GM13976 (cell line): Measurements from ENCODE around the gene SH3RF3.

ENCODE experiments used
- DNase-seq: peaks from one replicate; pipeline ENCODE4 v3.0.0; 2012; ENCODE audit warnings: low spot score
- in situ Hi-C: fragments of 300-500 bp; cut with MboI; formaldehyde crosslinking; loops from one replicate; pipeline ENCODE4 v1.12.0; 2022; ENCODE audit warnings: low sequenced_read_pairs, mixed read lengths, inconsistent platforms; ENCODE audit not compliant: unreplicated experiment
- TF ChIP-seq, protein P1 (sequence below): IDR thresholded peaks from 2 replicates; pipeline ENCODE4 v1.5.1; 2012; ENCODE audit warnings: borderline replicate concordance, mild to moderate bottlenecking; ENCODE audit not compliant: insufficient read depth; ENCODE audit errors: extremely low read depth, missing control alignments, control extremely low read depth

Gene SH3RF3

DNA sequence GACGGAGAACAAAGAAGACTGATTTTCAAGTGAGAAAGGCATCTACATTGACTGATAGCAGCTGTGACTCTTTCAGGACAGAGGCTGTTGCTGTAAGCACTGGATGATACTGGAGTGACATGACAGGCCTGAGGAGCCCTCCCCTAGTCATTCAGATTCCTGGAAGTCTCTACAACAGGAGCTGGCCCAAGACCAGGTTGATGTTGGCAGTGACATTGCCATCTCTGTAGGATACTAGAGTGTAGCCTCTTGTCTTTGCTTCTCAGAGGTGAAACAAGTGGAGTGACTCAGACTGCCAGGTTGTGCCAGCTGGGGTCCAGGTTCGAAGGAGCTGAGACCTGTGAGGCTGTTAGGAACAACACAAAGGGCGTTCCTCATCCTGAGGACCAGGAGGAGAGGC is 44.7 kb upstream of the SH3RF3 start:
- in situ Hi-C loops: no loop called here
- TF ChIP-seq, protein P1, sequence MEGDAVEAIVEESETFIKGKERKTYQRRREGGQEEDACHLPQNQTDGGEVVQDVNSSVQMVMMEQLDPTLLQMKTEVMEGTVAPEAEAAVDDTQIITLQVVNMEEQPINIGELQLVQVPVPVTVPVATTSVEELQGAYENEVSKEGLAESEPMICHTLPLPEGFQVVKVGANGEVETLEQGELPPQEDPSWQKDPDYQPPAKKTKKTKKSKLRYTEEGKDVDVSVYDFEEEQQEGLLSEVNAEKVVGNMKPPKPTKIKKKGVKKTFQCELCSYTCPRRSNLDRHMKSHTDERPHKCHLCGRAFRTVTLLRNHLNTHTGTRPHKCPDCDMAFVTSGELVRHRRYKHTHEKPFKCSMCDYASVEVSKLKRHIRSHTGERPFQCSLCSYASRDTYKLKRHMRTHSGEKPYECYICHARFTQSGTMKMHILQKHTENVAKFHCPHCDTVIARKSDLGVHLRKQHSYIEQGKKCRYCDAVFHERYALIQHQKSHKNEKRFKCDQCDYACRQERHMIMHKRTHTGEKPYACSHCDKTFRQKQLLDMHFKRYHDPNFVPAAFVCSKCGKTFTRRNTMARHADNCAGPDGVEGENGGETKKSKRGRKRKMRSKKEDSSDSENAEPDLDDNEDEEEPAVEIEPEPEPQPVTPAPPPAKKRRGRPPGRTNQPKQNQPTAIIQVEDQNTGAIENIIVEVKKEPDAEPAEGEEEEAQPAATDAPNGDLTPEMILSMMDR: no peak
- DNase-seq: no peak

DNA sequence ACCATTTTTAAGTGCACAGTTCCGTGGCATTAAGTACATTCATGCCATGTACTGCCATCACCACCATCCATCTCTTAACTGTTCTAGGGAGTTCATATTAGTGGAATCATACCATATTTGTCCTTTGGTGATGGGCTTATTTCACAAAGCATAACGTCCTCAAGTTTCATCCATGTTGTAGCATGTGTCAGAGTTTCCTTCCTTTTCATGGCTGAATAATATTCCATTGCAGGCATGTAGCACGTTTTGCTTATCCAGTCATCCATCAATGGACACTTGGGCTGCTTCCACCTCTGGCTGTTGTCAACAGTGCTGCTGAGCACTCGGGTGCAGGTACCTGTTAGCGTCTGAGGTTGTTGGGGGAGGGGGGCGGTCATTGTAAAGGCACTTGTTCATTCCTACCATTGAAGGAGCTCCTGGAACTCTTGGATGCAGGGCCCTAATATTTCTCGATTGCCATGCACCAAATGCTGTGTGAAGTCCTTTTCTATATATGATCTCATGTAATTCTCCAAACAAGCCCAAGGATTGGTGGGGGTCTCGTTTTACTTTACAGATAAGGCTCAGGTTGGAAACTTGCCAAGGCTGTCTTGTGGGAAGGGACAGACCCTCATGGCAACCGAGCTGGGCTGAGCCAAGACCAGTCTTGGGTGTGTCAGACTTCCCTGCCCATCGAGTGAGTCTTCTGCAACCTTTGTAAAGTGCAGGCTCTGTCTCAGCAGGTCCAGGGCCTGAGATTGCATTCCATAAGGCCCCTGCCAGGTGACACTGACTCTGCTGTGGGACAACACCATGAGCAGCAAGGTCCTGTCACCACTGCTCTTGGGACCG is 42.9 kb upstream of the SH3RF3 start:
- in situ Hi-C loops: no loop called here
- TF ChIP-seq, protein P1: no peak
- no peak for DNase-seq

DNA sequence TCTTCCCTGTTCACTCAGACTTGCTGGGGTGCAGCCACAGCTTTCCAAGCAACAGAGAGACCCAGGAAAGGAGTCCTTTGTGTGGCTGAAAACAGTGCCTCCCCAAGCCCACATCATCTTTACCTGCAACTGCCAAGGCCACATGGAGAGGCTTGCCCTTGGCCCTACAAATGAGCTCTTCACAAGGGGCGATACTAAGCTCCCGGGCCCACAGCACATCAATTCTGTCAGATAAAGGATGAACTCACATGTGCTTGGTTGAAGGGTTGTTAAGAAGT is 42.3 kb upstream of the SH3RF3 start:
- TF ChIP-seq, protein P1: no peak
- in situ Hi-C loops: no loop called here
- DNase-seq: no peak

DNA sequence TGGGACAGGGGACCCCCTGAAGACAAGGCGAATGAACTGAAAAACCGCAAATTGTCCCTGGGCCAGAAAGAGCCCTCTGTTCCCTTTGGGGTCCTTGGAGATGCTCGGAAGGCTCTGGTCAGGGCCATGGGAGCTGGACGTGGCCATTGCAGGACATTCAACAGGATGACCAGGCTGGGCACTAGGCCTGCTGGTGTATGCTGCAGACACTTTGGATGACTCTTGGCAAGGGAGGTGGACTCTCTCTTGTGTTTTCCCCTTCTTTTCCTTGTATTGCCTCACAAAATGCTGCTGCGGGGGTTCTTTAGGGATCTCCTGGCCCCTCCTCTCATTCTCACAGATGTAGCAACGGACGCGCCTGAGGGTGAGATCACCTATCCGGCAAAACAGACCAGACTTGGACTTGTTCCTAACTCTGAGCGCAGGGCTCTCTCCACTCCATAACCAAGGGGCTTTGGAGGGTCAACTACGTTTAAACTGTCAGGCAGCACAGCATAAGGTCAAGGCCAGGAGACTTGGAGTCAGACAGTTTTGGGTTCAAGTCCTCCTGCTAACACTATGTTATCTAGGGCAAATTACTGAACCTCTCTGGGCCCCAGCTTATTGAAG is 41.8 kb upstream of the SH3RF3 start:
- DNase-seq: no peak
- in situ Hi-C loops: no loop called here
- TF ChIP-seq, protein P1: no peak

DNA sequence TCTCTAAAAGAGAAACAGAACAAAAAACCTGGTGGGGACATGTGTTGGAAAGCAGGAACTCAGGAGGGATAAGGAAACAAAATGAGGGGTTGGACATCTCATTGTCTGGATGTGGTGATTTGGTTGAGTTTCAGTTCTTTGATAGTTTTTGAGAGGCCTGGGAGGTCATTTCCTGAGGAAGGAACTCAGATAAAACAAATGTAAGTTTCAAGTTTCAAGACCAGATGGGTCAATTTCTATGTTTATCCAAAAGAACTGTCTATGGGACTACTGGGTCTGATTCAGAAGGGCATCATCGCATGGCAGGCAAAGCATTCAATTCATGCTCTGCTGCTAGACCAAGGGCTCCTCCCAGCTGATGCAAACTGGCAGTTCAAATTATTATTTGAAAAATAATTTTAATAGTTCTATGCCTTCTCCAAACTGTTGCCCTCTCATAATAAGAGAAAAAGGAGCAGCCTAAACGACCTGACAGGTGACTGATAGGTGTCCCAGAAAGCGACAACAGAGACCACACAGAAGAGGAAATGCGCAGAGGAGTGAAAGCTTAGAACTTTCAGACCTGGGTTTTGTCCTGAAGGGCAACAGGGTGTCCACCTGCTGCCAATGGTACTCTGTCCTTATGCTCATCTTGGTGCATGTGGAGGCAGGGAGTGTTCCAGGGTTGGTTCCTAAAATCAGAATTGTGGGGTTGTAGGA is 39.3 kb upstream of the SH3RF3 start:
- no peak for DNase-seq
- in situ Hi-C loops: no loop called here
- TF ChIP-seq, protein P1: no peak

DNA sequence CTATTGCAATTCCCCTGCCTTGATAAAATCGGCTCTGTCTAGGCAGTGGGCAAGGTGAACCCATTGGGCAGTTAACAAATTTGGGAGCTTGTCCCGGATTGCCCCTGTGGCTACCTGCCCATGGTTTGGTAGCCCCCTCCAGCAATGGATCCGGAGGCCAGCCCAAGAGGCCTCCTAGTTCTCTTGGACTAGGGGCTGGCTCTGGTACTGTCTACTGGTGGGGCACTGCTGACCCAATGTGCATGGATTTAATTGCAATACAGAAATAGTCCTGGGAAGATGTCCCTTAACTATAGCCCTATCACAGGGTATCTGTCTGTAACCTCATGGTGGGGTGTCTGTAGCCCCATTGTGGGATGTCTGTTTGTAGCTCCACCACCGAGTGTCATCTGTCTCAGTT is 37.5 kb upstream of the SH3RF3 start:
- DNase-seq: no peak
- in situ Hi-C loops: no loop called here
- TF ChIP-seq, protein P1: no peak
